Gastroesophageal sphincter (tissue), 4 donors: ENCODE measurements around the gene TNS3. TPM values are rescaled to one million over a fixed set of nuclear protein-coding genes. Genes with fewer than 3 reads are reported as not detected.

Experiments
- ATAC-seq: fragments of 150-250 bp; one replicate; pipeline ENCODE4 v1.9.1; 2016; ENCODE audit warnings: mild to moderate bottlenecking, moderate library complexity
- H3K27ac ChIP-seq, 4 donors: fragments of 200-600 bp; sonication (generic) in 3 of 4; 1 replicate in 3 of 4; 2 replicates in 1 of 4; pipeline ENCODE4 v1.5.1; 2016 to 2019
- H3K27me3 ChIP-seq: fragments of 200-600 bp; sonication (generic); one replicate; pipeline ENCODE4 v1.5.1; 2019
- H3K36me3 ChIP-seq, 2 donors: fragments of 200-600 bp; sonication (generic); one replicate each; pipeline ENCODE4 v1.5.1; 2019; ENCODE audit warnings: control low read depth in 1 of 2
- H3K4me1 ChIP-seq, 3 donors: fragments of 200-600 bp; sonication (generic); 1 replicate in 2 of 3; 2 replicates in 1 of 3; pipeline ENCODE4 v1.5.1; 2016 to 2019; ENCODE audit warnings: control low read depth in 2 of 3
- H3K4me3 ChIP-seq, 2 donors: fragments of 200-600 bp; sonication (generic); one replicate each; pipeline ENCODE4 v1.5.1; 2019; ENCODE audit warnings: mild to moderate bottlenecking in 1 of 2, moderate library complexity in 1 of 2
- H3K9me3 ChIP-seq, 3 donors: fragments of 200-600 bp; sonication (generic); one replicate each; pipeline ENCODE4 v1.5.1; 2017 to 2019; ENCODE audit warnings: control low read depth in 2 of 3
- CTCF ChIP-seq, 4 experiments: fragments of 200-600 bp in 2 of 4; fragments of 450-650 bp in 2 of 4; sonication (generic) in 1 of 4; IDR thresholded peaks; one replicate each; pipeline ENCODE4 v1.5.1; 2017 to 2019; ENCODE audit warnings: antibody characterized with exemption in 4 of 4, mild to moderate bottlenecking in 2 of 4, moderate library complexity in 2 of 4
- EP300 ChIP-seq: sonication (generic); formaldehyde crosslinking; IDR thresholded peaks from one replicate; pipeline ENCODE4 v1.6.1; 2017; ENCODE audit warnings: antibody characterized with exemption, mild to moderate bottlenecking
- POLR2A ChIP-seq, 2 donors: fragments of 450-650 bp; IDR thresholded peaks; one replicate each; pipeline ENCODE4 v1.6.1; 2017; ENCODE audit warnings: antibody characterized with exemption in 2 of 2, mild to moderate bottlenecking in 2 of 2, moderate library complexity in 1 of 2
- POLR2AphosphoS5 ChIP-seq: sonication (generic); formaldehyde crosslinking; IDR thresholded peaks from one replicate; pipeline ENCODE4 v1.6.1; 2017; ENCODE audit warnings: antibody characterized with exemption
- WGBS, 2 donors: methylation state at CpG; one replicate each; pipeline ENCODE4 v1.1.5; 2018; ENCODE audit warnings: low coverage in 1 of 2; 5-methylcytosine and 5-hydroxymethylcytosine counted together
- total RNA-seq, 4 donors: library from RNA; depleted of rRNA; stranded (reverse); fragments of >200 nt; gene quantifications; one replicate each; pipeline ENCODE4 v1.1.0, GENCODE V29; 2016

The TNS3 gene
- total RNA-seq, 4 donors from 2014 or later = 35.0 to 61.3 (median 45.1) TPM

- H3K4me3 ChIP-seq = no peak overlapping the region
- H3K9me3 ChIP-seq = peaks cover 0 to 1% (median 0%) of the 10 kb centered on the region in 3 donors
- 80 to 87% methylated on average over 6 of the region's 7 CpGs for WGBS, 2 donors
- ATAC-seq = no peak
- TF ChIP-seq EP300 = no peak
- no peak for TF ChIP-seq POLR2A (IDR thresholded peaks at IDR 0.05)
- no peak for TF ChIP-seq CTCF (IDR thresholded peaks at IDR 0.05)
- no peak for TF ChIP-seq POLR2AphosphoS5
- peaks cover 2 to 53% (median 14%) of the 10 kb centered on the region in 3 donors for H3K4me1 ChIP-seq
- no peaks in the 10 kb centered on the region for H3K27me3 ChIP-seq
- H3K36me3 ChIP-seq = no peaks in the 10 kb centered on the region
- no peak overlapping the region for H3K27ac ChIP-seq
Observed at GRCh38 chr7:47602272-47603004, 20.5 kb upstream of the TNS3 start.

- Histone ChIP-seq H3K27ac (no peak overlapping the region), H3K4me1 (peaks cover 2 to 59% (median 14%) of the 10 kb centered on the region in 3 donors)
- WGBS, 2 donors = no CpG with 5 or more reads among the region's 2 CpGs
Observed at GRCh38 chr7:47601881-47602249, 20.0 kb upstream of the TNS3 start.

GRCh38 chr7:47601119-47601880, 19.4 kb upstream of the TNS3 start:
- H3K4me1 ChIP-seq = peaks cover 2 to 63% (median 14%) of the 10 kb centered on the region in 3 donors
- no peak for ATAC-seq
- TF ChIP-seq POLR2A (IDR thresholded peaks at IDR 0.05) (no peak), POLR2AphosphoS5 (no peak), CTCF (IDR thresholded peaks at IDR 0.05) (no peak), EP300 (no peak)
- 46 to 82% methylated on average over 4 of the region's 4 CpGs for WGBS, 2 donors
- no peaks in the 10 kb centered on the region for H3K36me3 ChIP-seq
- H3K4me3 ChIP-seq = no peak overlapping the region
- peaks cover 0 to 13% (median 0%) of the 10 kb centered on the region in 3 donors for H3K9me3 ChIP-seq
- H3K27ac ChIP-seq = no peak overlapping the region
- no peaks in the 10 kb centered on the region for H3K27me3 ChIP-seq

More at GRCh38 chr7:47601881-47602249, 20.0 kb upstream of the TNS3 start:
- no peak overlapping the region for H3K4me3 ChIP-seq
- no peaks in the 10 kb centered on the region for H3K27me3 ChIP-seq
- ATAC-seq = no peak
- H3K36me3 ChIP-seq = no peaks in the 10 kb centered on the region
- H3K9me3 ChIP-seq = peaks cover 0 to 7% (median 0%) of the 10 kb centered on the region in 3 donors
- no peak for TF ChIP-seq POLR2AphosphoS5

- H3K27me3 ChIP-seq = no peaks in the 10 kb centered on the region
- no peak for ATAC-seq
- H3K27ac ChIP-seq = no peak overlapping the region
- WGBS, 2 donors = 55 to 68% methylated on average over 10 to 15 of the region's 15 CpGs
- H3K36me3 ChIP-seq = no peaks in the 10 kb centered on the region
- H3K4me3 ChIP-seq = no peak overlapping the region
- peaks cover 0 to 13% (median 0%) of the 10 kb centered on the region in 3 donors for H3K9me3 ChIP-seq
- no peak for TF ChIP-seq POLR2A (IDR thresholded peaks at IDR 0.05)
- no peak for TF ChIP-seq EP300
- no peak for TF ChIP-seq CTCF (IDR thresholded peaks at IDR 0.05)
- TF ChIP-seq POLR2AphosphoS5 = no peak
- peaks cover 2 to 58% (median 12%) of the 10 kb centered on the region in 3 donors for H3K4me1 ChIP-seq
Observed at GRCh38 chr7:47600199-47601118, 18.5 kb upstream of the TNS3 start.

GRCh38 chr7:47597379-47597778, 15.5 kb upstream of the TNS3 start:
- Histone ChIP-seq H3K9me3 (peaks cover 0 to 13% (median 0%) of the 10 kb centered on the region in 3 donors), H3K4me3 (no peak overlapping the region), H3K4me1 (peaks cover 0 to 40% (median 0%) of the 10 kb centered on the region in 3 donors), H3K27ac (no peak overlapping the region), H3K36me3 (no peaks in the 10 kb centered on the region), H3K27me3 (no peaks in the 10 kb centered on the region)
- ATAC-seq = no peak
- 94 to 98% methylated on average over 5 of the region's 5 CpGs for WGBS, 2 donors
- TF ChIP-seq EP300 (no peak), CTCF (IDR thresholded peaks at IDR 0.05) (no peak), POLR2A (IDR thresholded peaks at IDR 0.05) (no peak), POLR2AphosphoS5 (no peak)
